MM.1S (cell line): ENCODE measurements around the gene C17orf107.
"Not testable (repeated sequence)": the region's sequence is repeated elsewhere in the genome, so short reads cannot be mapped to it uniquely, and the experiment has no call there.

Experiments used
- DNase-seq: peaks from one replicate; pipeline ENCODE4 v3.0.0-alpha.2; 2015
- H2AFZ ChIP-seq: fragments of 300-600 bp; sonication (generic); 2 replicates; pipeline ENCODE4 v1.6.0; 2016; ENCODE audit warnings: antibody characterized with exemption, low read length
- H3F3A ChIP-seq: fragments of 300-600 bp; sonication (generic); 2 replicates; pipeline ENCODE4 v1.6.1; 2016; ENCODE audit warnings: mild to moderate bottlenecking, antibody characterized with exemption, low read length, moderate library complexity, mixed read lengths; ENCODE audit not compliant: insufficient read depth
- H3K27ac ChIP-seq: fragments of 300-600 bp; sonication (generic); 2 replicates; pipeline ENCODE4 v1.5.1; 2016; ENCODE audit warnings: mild to moderate bottlenecking, low read length
- H3K27me3 ChIP-seq: fragments of 300-600 bp; sonication (generic); replicated peaks from 2 replicates; pipeline ENCODE4 v1.6.0; 2016; ENCODE audit warnings: low read length; ENCODE audit not compliant: insufficient read depth
- H3K36me3 ChIP-seq: fragments of 300-600 bp; sonication (generic); replicated peaks from 2 replicates; pipeline ENCODE4 v1.6.1; 2016; ENCODE audit warnings: mild to moderate bottlenecking, low read length, mixed read lengths; ENCODE audit not compliant: insufficient read depth
- H3K4me1 ChIP-seq: fragments of 300-600 bp; sonication (generic); 2 replicates; pipeline ENCODE4 v1.6.1; 2016; ENCODE audit warnings: low read length, mixed read lengths
- H3K4me2 ChIP-seq: fragments of 300-600 bp; sonication (generic); 2 replicates; pipeline ENCODE4 v1.6.0; 2016; ENCODE audit warnings: low read depth, low read length
- H3K4me3 ChIP-seq: fragments of 300-600 bp; sonication (generic); 2 replicates; pipeline ENCODE4 v1.5.1; 2016; ENCODE audit warnings: low read length, mixed read lengths
- H3K79me2 ChIP-seq: fragments of 300-600 bp; sonication (generic); 2 replicates; pipeline ENCODE4 v1.6.1; 2016; ENCODE audit warnings: mixed run types, low read length, mixed read lengths
- H3K9ac ChIP-seq: fragments of 300-600 bp; sonication (generic); 2 replicates; pipeline ENCODE4 v1.6.1; 2016; ENCODE audit warnings: low read length, mixed read lengths
- H3K9me2 ChIP-seq: fragments of 300-600 bp; sonication (generic); replicated peaks from 2 replicates; pipeline ENCODE4 v1.6.1; 2016; ENCODE audit warnings: mild to moderate bottlenecking, low read length, mixed read lengths; ENCODE audit not compliant: insufficient read depth
- H3K9me3 ChIP-seq: fragments of 300-600 bp; sonication (generic); replicated peaks from 2 replicates; pipeline ENCODE4 v1.6.1; 2016; ENCODE audit warnings: mild to moderate bottlenecking, low read length, mixed read lengths; ENCODE audit not compliant: insufficient read depth
- H4K20me1 ChIP-seq: fragments of 300-600 bp; sonication (generic); 2 replicates; pipeline ENCODE4 v1.6.1; 2016; ENCODE audit warnings: mild to moderate bottlenecking, low read length, moderate library complexity, mixed read lengths; ENCODE audit not compliant: insufficient read depth
- EZH2 ChIP-seq: fragments of 300-600 bp; sonication (generic); optimal IDR thresholded peaks from 2 replicates; pipeline ENCODE3; 2017; ENCODE audit warnings: low read depth, mild to moderate bottlenecking, antibody characterized with exemption, low read length, mixed read lengths
- EZH2phosphoT487 ChIP-seq: fragments of 300-600 bp; sonication (generic); IDR thresholded peaks from 2 replicates; pipeline ENCODE4 v1.6.1; 2018; ENCODE audit warnings: antibody characterized with exemption, low read length
- TF ChIP-seq, protein P1 (sequence below): fragments of 300-600 bp; sonication (generic); IDR thresholded peaks from 2 replicates; pipeline ENCODE4 v1.5.1; 2016; ENCODE audit warnings: antibody characterized with exemption, low read length, mixed read lengths

C17orf107 gene

DNA sequence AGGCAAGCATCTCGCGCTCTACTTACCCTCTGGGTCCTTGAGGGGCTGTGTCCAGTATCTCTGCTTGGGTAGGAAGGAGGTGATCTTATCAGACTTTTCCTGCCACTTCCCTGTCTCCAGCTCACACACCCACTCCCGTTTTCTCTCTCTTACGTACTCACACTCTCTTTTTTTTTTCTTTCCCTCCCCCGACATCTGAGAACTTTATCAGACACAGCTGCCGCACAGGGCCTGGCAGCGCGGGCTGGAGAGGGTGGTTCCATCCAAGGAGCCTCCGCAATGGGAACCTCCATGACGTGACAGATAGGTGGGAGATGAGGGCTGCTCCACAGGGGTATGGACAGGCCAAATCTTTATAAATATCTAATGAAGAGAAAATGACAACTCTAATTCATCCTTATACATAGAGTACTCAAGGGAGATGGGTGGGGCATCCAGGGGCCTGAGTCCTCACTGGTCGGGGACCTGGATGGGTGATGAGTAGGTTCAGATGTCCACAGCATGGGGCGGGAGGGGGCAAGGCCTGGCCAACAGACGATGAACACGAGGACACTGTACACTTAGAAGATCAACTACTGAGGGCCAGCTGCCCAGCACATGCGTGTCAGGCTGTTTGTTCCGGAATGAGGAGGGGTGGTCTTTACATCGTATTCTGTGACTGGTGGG is 42.9 kb upstream of the C17orf107 start:
- H3K9me3 ChIP-seq = no peaks in the 10 kb centered on the region
- no peak overlapping the region for H3K4me2 ChIP-seq
- no peaks in the 10 kb centered on the region for H3F3A ChIP-seq
- H4K20me1 ChIP-seq = no peaks in the 10 kb centered on the region
- no peaks in the 10 kb centered on the region for H3K36me3 ChIP-seq
- H3K4me3 ChIP-seq = no peak overlapping the region
- H3K9ac ChIP-seq = no peak overlapping the region
- no peak overlapping the region for H2AFZ ChIP-seq
- H3K9me2 ChIP-seq = no peaks in the 10 kb centered on the region
- no peak for DNase-seq
- H3K27ac ChIP-seq = no peak overlapping the region
- no peak for TF ChIP-seq EZH2phosphoT487
- TF ChIP-seq, protein P1, sequence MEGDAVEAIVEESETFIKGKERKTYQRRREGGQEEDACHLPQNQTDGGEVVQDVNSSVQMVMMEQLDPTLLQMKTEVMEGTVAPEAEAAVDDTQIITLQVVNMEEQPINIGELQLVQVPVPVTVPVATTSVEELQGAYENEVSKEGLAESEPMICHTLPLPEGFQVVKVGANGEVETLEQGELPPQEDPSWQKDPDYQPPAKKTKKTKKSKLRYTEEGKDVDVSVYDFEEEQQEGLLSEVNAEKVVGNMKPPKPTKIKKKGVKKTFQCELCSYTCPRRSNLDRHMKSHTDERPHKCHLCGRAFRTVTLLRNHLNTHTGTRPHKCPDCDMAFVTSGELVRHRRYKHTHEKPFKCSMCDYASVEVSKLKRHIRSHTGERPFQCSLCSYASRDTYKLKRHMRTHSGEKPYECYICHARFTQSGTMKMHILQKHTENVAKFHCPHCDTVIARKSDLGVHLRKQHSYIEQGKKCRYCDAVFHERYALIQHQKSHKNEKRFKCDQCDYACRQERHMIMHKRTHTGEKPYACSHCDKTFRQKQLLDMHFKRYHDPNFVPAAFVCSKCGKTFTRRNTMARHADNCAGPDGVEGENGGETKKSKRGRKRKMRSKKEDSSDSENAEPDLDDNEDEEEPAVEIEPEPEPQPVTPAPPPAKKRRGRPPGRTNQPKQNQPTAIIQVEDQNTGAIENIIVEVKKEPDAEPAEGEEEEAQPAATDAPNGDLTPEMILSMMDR = no peak
- no peak for TF ChIP-seq EZH2
- H3K4me1 ChIP-seq = no peaks in the 10 kb centered on the region
- H3K27me3 ChIP-seq = no peaks in the 10 kb centered on the region
- H3K79me2 ChIP-seq = peaks cover 19% of the 10 kb centered on the region

DNA sequence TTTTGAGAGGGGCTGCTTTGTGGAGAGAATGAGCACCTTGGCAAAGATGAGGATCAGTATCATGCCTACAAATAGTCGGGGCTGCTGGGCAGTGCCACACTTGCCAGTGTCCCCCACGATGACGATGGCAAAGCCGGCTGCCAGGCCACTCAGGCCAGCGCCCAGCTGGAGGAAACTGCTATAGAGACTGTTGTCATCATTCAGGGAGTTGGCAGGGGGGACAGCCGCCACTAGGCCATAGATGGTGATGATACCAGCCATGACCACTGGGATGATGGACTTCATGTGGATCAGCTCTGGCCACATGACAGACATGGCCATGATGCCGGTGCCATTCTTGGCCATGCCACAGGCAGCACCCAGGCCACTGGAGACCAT is 42.4 kb upstream of the C17orf107 start:
- no peak for DNase-seq
- no peaks in the 10 kb centered on the region for H3F3A ChIP-seq
- H3K36me3 ChIP-seq = no peaks in the 10 kb centered on the region
- H3K9me3 ChIP-seq = no peaks in the 10 kb centered on the region
- H4K20me1 ChIP-seq = no peaks in the 10 kb centered on the region
- H3K9ac ChIP-seq = no peak overlapping the region
- TF ChIP-seq EZH2phosphoT487 (no peak), EZH2 (no peak)
- TF ChIP-seq, protein P1 = no peak
- no peaks in the 10 kb centered on the region for H3K9me2 ChIP-seq
- H3K79me2 ChIP-seq = peaks cover 20% of the 10 kb centered on the region
- no peak overlapping the region for H3K4me3 ChIP-seq
- no peaks in the 10 kb centered on the region for H3K4me1 ChIP-seq
- H3K27ac ChIP-seq = no peak overlapping the region
- no peaks in the 10 kb centered on the region for H3K27me3 ChIP-seq
- no peak overlapping the region for H3K4me2 ChIP-seq
- H2AFZ ChIP-seq = no peak overlapping the region

DNA sequence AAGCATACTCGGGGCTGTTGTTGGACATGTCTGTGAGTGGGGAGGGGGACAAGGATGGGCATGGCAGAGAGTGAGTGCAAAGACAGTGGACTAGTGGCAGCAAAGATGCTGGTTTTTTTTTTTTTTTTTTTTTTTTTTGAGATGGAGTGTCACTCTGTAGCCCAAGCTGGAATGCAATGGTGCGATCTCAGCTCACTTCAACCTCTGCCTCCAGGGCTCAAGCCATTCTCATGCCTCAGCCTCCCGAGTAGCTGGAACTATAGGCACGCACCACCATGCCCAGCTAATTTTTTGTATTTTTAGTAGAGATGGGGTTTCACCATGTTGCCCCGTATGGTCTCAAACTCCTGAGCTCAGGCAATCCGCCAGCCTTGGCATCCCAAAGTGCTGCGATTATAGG is 42.0 kb upstream of the C17orf107 start:
- DNase-seq, H3K9ac ChIP-seq, H3K4me2 ChIP-seq, H3K9me2 ChIP-seq, H3K27me3 ChIP-seq, H3K4me3 ChIP-seq, H3K4me1 ChIP-seq, H2AFZ ChIP-seq, H3K9me3 ChIP-seq, H3K36me3 ChIP-seq, H3F3A ChIP-seq, H4K20me1 ChIP-seq, H3K27ac ChIP-seq: not testable (repeated sequence)
- peaks cover 18% of the 10 kb centered on the region for H3K79me2 ChIP-seq

DNA sequence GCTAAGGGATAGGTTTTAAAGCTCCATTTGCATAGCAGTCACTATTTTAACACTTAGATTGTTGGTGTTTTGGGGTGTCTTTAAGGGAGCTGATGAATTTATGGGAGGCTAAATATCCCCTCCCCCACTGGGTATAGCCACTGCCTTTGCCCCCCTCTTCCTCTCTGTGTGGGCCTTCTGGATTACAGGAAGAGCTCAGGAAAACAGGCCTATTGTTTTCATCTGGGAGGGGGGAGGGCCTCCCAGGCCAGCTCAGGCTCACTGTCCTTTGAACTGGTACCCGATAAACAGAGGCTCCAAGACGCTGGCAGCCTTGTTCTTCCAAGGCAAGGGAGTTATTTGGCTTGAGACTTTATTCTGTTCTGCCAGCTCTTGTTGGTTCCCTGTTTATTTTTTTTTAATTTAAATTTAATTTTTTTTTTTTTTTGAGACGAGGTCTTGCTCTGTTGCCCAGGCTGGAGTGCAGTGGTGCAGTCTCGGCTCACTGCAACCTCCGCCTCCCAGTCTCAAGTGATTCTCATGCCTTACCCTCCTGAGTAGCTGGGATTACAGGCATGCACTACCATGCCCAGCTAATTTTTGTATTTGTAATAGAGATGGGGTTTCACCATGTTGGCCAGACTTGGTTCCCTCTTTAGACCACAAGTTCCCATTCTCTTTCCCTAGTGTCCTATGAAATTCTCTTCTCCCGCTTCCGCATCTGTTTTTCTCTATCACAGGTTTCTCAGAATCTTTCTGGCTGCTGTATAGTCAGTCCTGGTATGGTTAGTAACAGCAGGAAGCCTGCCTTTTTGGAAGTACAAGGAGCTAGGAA is 41.1 kb upstream of the C17orf107 start:
- H3K9ac ChIP-seq = no peak overlapping the region
- no peak overlapping the region for H3K4me2 ChIP-seq
- no peak overlapping the region for H3K4me3 ChIP-seq
- no peak overlapping the region for H3K27ac ChIP-seq
- TF ChIP-seq, protein P1 = no peak
- TF ChIP-seq EZH2phosphoT487 (no peak), EZH2 (no peak)
- H2AFZ ChIP-seq = no peak overlapping the region
- H3K9me2 ChIP-seq = no peaks in the 10 kb centered on the region
- no peaks in the 10 kb centered on the region for H3K27me3 ChIP-seq
- H3F3A ChIP-seq = no peaks in the 10 kb centered on the region
- DNase-seq = no peak
- no peaks in the 10 kb centered on the region for H3K9me3 ChIP-seq
- no peaks in the 10 kb centered on the region for H3K36me3 ChIP-seq
- H3K79me2 ChIP-seq = peaks cover 18% of the 10 kb centered on the region
- no peaks in the 10 kb centered on the region for H4K20me1 ChIP-seq
- no peaks in the 10 kb centered on the region for H3K4me1 ChIP-seq
